Naive thymus-derived CD4-positive, alpha-beta T cell (primary cell): ENCODE data around the gene NAA16. TPM values are rescaled to one million over a fixed set of nuclear protein-coding genes. Genes with fewer than 3 reads are reported as not detected.
"Not testable (repeated sequence)": the region's sequence is repeated elsewhere in the genome, so short reads cannot be mapped to it uniquely, and the experiment has no call there.

Source experiments
- ATAC-seq: fragments of 150-1000 bp; cut with Tn5 transposase; 2 replicates; pipeline ENCODE4 v1.10.0; 2021; ENCODE audit warnings: mild to moderate bottlenecking, moderate library complexity
- CTCF ChIA-PET: fragments of 350-600 bp; sonication (Branson Sonifier 250); formaldehyde crosslinking; loops from one replicate; lab custom pipeline; 2021; ENCODE audit warnings: antibody characterized with exemption; lab: Charles Lee
- POLR2A ChIA-PET: fragments of 350-600 bp; sonication (Branson Sonifier 250); formaldehyde crosslinking; loops from one replicate; lab custom pipeline; 2021; ENCODE audit warnings: antibody characterized with exemption, inconsistent platforms; lab: Charles Lee
- DNase-seq, 9 donors: peaks; one replicate each; pipeline versions ENCODE4 v3.0.0 to v3.0.0-alpha.2; 2020 to 2022; ENCODE audit warnings: mixed read lengths in 1 of 9
- H3K27ac ChIP-seq: one replicate; pipeline ENCODE4 v1.7.0; 2013; ENCODE audit warnings: mild to moderate bottlenecking, low read depth, low read length, moderate library complexity
- H3K27me3 ChIP-seq, 2 donors: one replicate each; pipeline ENCODE4 v1.7.0; 2013; ENCODE audit warnings: low read length in 2 of 2, mild to moderate bottlenecking in 2 of 2, moderate library complexity in 2 of 2; ENCODE audit not compliant: control insufficient read depth in 2 of 2, insufficient read depth in 2 of 2
- H3K36me3 ChIP-seq, 3 experiments: 1 replicate in 2 of 3; 2 replicates in 1 of 3; pipeline ENCODE4 v1.7.0; 2013; ENCODE audit warnings: low read length in 3 of 3, mild to moderate bottlenecking in 3 of 3, moderate library complexity in 1 of 3; ENCODE audit not compliant: insufficient read depth in 3 of 3, control insufficient read depth in 2 of 3
- H3K4me1 ChIP-seq, 2 donors: one replicate each; pipeline ENCODE4 v1.7.0; 2013; ENCODE audit warnings: low read length in 2 of 2, mild to moderate bottlenecking in 2 of 2, moderate library complexity in 1 of 2; ENCODE audit not compliant: control insufficient read depth in 2 of 2, insufficient read depth in 2 of 2
- H3K4me3 ChIP-seq: 2 replicates; pipeline ENCODE4 v1.7.0; 2013; ENCODE audit warnings: mild to moderate bottlenecking, low read length
- H3K9me3 ChIP-seq, 3 experiments: 1 replicate in 2 of 3; 2 replicates in 1 of 3; pipeline ENCODE4 v1.7.0; 2013; ENCODE audit warnings: low read length in 3 of 3; ENCODE audit not compliant: control insufficient read depth in 2 of 3
- H3K27ac Mint-ChIP-seq, 9 donors: one replicate each; pipeline ENCODE4 v1.8.0; 2020 to 2022; ENCODE audit warnings: mixed read lengths in 9 of 9, mild to moderate bottlenecking in 8 of 9, moderate library complexity in 5 of 9, inconsistent platforms in 2 of 9
- H3K27me3 Mint-ChIP-seq, 5 donors: one replicate each; pipeline ENCODE4 v1.8.0; 2021 to 2022; ENCODE audit warnings: mixed read lengths in 5 of 5, mild to moderate bottlenecking in 1 of 5
- H3K36me3 Mint-ChIP-seq, 5 donors: one replicate each; pipeline ENCODE4 v1.8.0; 2020 to 2022; ENCODE audit warnings: mixed read lengths in 5 of 5, mild to moderate bottlenecking in 3 of 5, inconsistent platforms in 1 of 5
- H3K4me1 Mint-ChIP-seq, 7 donors: one replicate each; pipeline ENCODE4 v1.8.0; 2020 to 2022; ENCODE audit warnings: mixed read lengths in 7 of 7, mild to moderate bottlenecking in 3 of 7, inconsistent platforms in 1 of 7
- H3K4me3 Mint-ChIP-seq, 10 donors: one replicate each; pipeline ENCODE4 v1.8.0; 2020 to 2022; ENCODE audit warnings: mild to moderate bottlenecking in 10 of 10, mixed read lengths in 10 of 10, moderate library complexity in 6 of 10, inconsistent platforms in 2 of 10
- H3K9me3 Mint-ChIP-seq, 11 donors: one replicate each; pipeline ENCODE4 v1.8.0; 2020 to 2022; ENCODE audit warnings: mixed read lengths in 11 of 11, mild to moderate bottlenecking in 4 of 11, inconsistent platforms in 1 of 11, moderate library complexity in 1 of 11
- intact Hi-C, 2 donors: fragments of 100-400 bp; cut with micrococcal nuclease; formaldehyde crosslinking; loops; one replicate each; pipeline ENCODE4 v1.15.1; 2023
- polyA plus RNA-seq, 2 donors: library from polyadenylated mRNA; unstranded; fragments of 300-500 nt; fragmentation: Illumina TruSeq; gene quantifications; one replicate each; pipeline ENCODE4 v1.2.3, GENCODE V29; 2021
- total RNA-seq, 6 experiments: library from RNA in 5 of 6; stranded (reverse) in 5 of 6; gene quantifications; 1 replicate in 5 of 6; 2 replicates in 1 of 6; pipeline ENCODE4 v1.2.3 and lab custom pipeline; 2021 to 2026

The NAA16 gene
- total and polyA plus RNA-seq, 7 experiments from 2014 or later = 15.8 to 99.6 (median 49.4) TPM

GRCh38 chr13:41273831-41274441, 37.1 kb upstream of the NAA16 start:
- no peaks in the 10 kb centered on the region for H3K27me3 Mint-ChIP-seq
- peaks cover 0 to 10% (median 3%) of the 10 kb centered on the region in 5 donors for H3K36me3 Mint-ChIP-seq
- no peaks in the 10 kb centered on the region for H3K27me3 ChIP-seq
- intact Hi-C loops = loop anchor here in 1 of 2 donors (5.0 kb wide), 1 partner anchor 183 kb away; the partner anchor contains the start of gene RGCC
- H3K4me3 ChIP-seq = no peak overlapping the region
- H3K27ac ChIP-seq = no peak overlapping the region
- H3K4me1 Mint-ChIP-seq = peaks cover 9 to 54% (median 30%) of the 10 kb centered on the region in 7 donors
- POLR2A ChIA-PET = interaction anchor here (0.6 to 6.8 kb wide), 5 partner anchors 11 to 638 kb away, joined by 3 to 52 read pairs (median 3); partner anchors contain the start of gene MTRF1
- H3K36me3 ChIP-seq = no peaks in the 10 kb centered on the region
- H3K27ac Mint-ChIP-seq = peak overlapping the region in 4 of 9 donors; percentile 45 to 78 (median 60)
- DNase-seq = no peak
- no peak for ATAC-seq
- peaks cover 0 to 10% (median 2%) of the 10 kb centered on the region in 11 donors for H3K9me3 Mint-ChIP-seq
- H3K4me3 Mint-ChIP-seq = no peak overlapping the region
- peaks cover 0 to 2% (median 0%) of the 10 kb centered on the region in 3 experiments for H3K9me3 ChIP-seq
- CTCF ChIA-PET = no interaction called here
- peaks cover 4 to 23% of the 10 kb centered on the region in 2 donors for H3K4me1 ChIP-seq

- H3K36me3 ChIP-seq = no peaks in the 10 kb centered on the region
- intact Hi-C loops = loop anchor here in 1 of 2 donors (5.0 kb wide), 1 partner anchor 182 kb away; the partner anchor contains the start of gene RGCC
- no peaks in the 10 kb centered on the region for H3K27me3 ChIP-seq
- H3K4me1 Mint-ChIP-seq = peaks cover 9 to 61% (median 30%) of the 10 kb centered on the region in 7 donors
- H3K27ac ChIP-seq = no peak overlapping the region
- H3K36me3 Mint-ChIP-seq = peaks cover 0 to 8% (median 3%) of the 10 kb centered on the region in 5 donors
- CTCF ChIA-PET = no interaction called here
- POLR2A ChIA-PET = interaction anchor here (6.8 kb wide), 1 partner anchor 10 kb away, joined by 52 read pairs; no protein-coding TSS in a partner anchor
- H3K9me3 Mint-ChIP-seq = peaks cover 0 to 8% (median 2%) of the 10 kb centered on the region in 11 donors
- ATAC-seq (no peak), DNase-seq (no peak)
- H3K27ac Mint-ChIP-seq = no peak overlapping the region
- H3K4me3 ChIP-seq = no peak overlapping the region
- no peak overlapping the region for H3K4me3 Mint-ChIP-seq
- H3K9me3 ChIP-seq = no peaks in the 10 kb centered on the region
- H3K27me3 Mint-ChIP-seq = no peaks in the 10 kb centered on the region
- H3K4me1 ChIP-seq = peaks cover 4 to 23% of the 10 kb centered on the region in 2 donors
These were observed 36.2 kb upstream of the NAA16 start for GRCh38 chr13:41274881-41275280.

- no peaks in the 10 kb centered on the region for H3K27me3 ChIP-seq
- H3K4me1 ChIP-seq = peaks cover 0 to 12% of the 10 kb centered on the region in 2 donors
- POLR2A ChIA-PET = interaction anchor here (0.6 to 1.4 kb wide), 3 partner anchors 13 to 878 kb away, joined by 3 to 5 read pairs (median 3); partner anchors contain the start of gene MTRF1
- no peak overlapping the region for H3K4me3 ChIP-seq
- ATAC-seq (no peak), DNase-seq (no peak)
- Mint-ChIP-seq H3K4me1 (peaks cover 6 to 50% (median 19%) of the 10 kb centered on the region in 7 donors), H3K27ac (peak overlapping the region in 1 of 9 donors; percentile 47), H3K27me3 (no peaks in the 10 kb centered on the region), H3K9me3 (peaks cover 0 to 3% (median 0%) of the 10 kb centered on the region in 11 donors), H3K36me3 (peaks cover 0 to 8% (median 3%) of the 10 kb centered on the region in 5 donors), H3K4me3 (no peak overlapping the region)
- intact Hi-C loops = loop anchor here in 1 of 2 donors (1.0 kb wide), 1 partner anchor 9 kb away; no protein-coding TSS in a partner anchor
- CTCF ChIA-PET = no interaction called here
- H3K27ac ChIP-seq = no peak overlapping the region
- H3K36me3 ChIP-seq = no peaks in the 10 kb centered on the region
- no peaks in the 10 kb centered on the region for H3K9me3 ChIP-seq
These were observed 34.2 kb upstream of the NAA16 start for GRCh38 chr13:41276824-41277223.

- H3K9me3 ChIP-seq, H3K4me1 ChIP-seq, intact Hi-C loops, ATAC-seq, H3K4me3 ChIP-seq, H3K27ac Mint-ChIP-seq, H3K27ac ChIP-seq, H3K27me3 ChIP-seq, H3K9me3 Mint-ChIP-seq, H3K36me3 ChIP-seq, DNase-seq, H3K27me3 Mint-ChIP-seq, H3K4me3 Mint-ChIP-seq, H3K36me3 Mint-ChIP-seq: not testable (repeated sequence)
- ChIA-PET POLR2A (interaction anchor here (0.5 kb wide), 1 partner anchor 60 kb away, joined by 3 read pairs; no protein-coding TSS in a partner anchor), CTCF (interaction anchor here (1.1 kb wide), 1 partner anchor 32 kb away, joined by 4 read pairs; no protein-coding TSS in a partner anchor)
- H3K4me1 Mint-ChIP-seq = peaks cover 0 to 47% (median 13%) of the 10 kb centered on the region in 7 donors
These were observed 31.9 kb upstream of the NAA16 start for GRCh38 chr13:41279156-41279555.

- Histone ChIP-seq H3K4me1 (peaks cover 0 to 22% of the 10 kb centered on the region in 2 donors), H3K27ac (no peak overlapping the region), H3K27me3 (no peaks in the 10 kb centered on the region), H3K4me3 (no peak overlapping the region), H3K9me3 (no peaks in the 10 kb centered on the region), H3K36me3 (no peaks in the 10 kb centered on the region)
- peak; percentile 41 for ATAC-seq
- Mint-ChIP-seq H3K4me3 (no peak overlapping the region), H3K9me3 (peaks cover 0 to 5% (median 0%) of the 10 kb centered on the region in 11 donors), H3K36me3 (peaks cover 0 to 13% (median 5%) of the 10 kb centered on the region in 5 donors), H3K27ac (no peak overlapping the region), H3K27me3 (no peaks in the 10 kb centered on the region), H3K4me1 (peaks cover 7 to 61% (median 30%) of the 10 kb centered on the region in 7 donors)
- ChIA-PET CTCF (no interaction called here), POLR2A (interaction anchor here (1.4 to 7.2 kb wide), 2 partner anchors 10 to 18 kb away, joined by 6 to 52 read pairs; partner anchors contain the start of gene MTRF1)
- DNase-seq = no peak
- intact Hi-C loops = no loop called here
These were observed 28.9 kb upstream of the NAA16 start for GRCh38 chr13:41282129-41282571.

- no peaks in the 10 kb centered on the region for H3K27me3 ChIP-seq
- ChIA-PET CTCF (no interaction called here), POLR2A (interaction anchor here (0.8 to 7.2 kb wide), 2 partner anchors 13 to 27 kb away, joined by 3 to 52 read pairs; no protein-coding TSS in a partner anchor)
- no peaks in the 10 kb centered on the region for H3K9me3 ChIP-seq
- H3K27ac Mint-ChIP-seq = peak overlapping the region in 5 of 9 donors; percentile 81 to 96 (median 95)
- peaks cover 0 to 6% (median 0%) of the 10 kb centered on the region in 11 donors for H3K9me3 Mint-ChIP-seq
- ATAC-seq = no peak
- no peaks in the 10 kb centered on the region for H3K27me3 Mint-ChIP-seq
- H3K27ac ChIP-seq = no peak overlapping the region
- no peaks in the 10 kb centered on the region for H3K36me3 ChIP-seq
- DNase-seq = no peak
- no peak overlapping the region for H3K4me3 ChIP-seq
- peak overlapping the region in 4 of 10 donors; percentile 15 to 77 (median 47) for H3K4me3 Mint-ChIP-seq
- H3K4me1 ChIP-seq = peaks cover 0 to 31% of the 10 kb centered on the region in 2 donors
- peaks cover 8 to 63% (median 39%) of the 10 kb centered on the region in 7 donors for H3K4me1 Mint-ChIP-seq
- peaks cover 0 to 18% (median 8%) of the 10 kb centered on the region in 5 donors for H3K36me3 Mint-ChIP-seq
- intact Hi-C loops = no loop called here
These were observed 26.4 kb upstream of the NAA16 start for GRCh38 chr13:41284512-41285288.
